ENCODE results near the gene PRR12. TPM values are rescaled to one million over a fixed set of nuclear protein-coding genes. Genes with fewer than 3 reads are reported as not detected.

PRR12 gene
- total RNA-seq, 4 donors from 2014 or later: 12.2 to 54.7 (median 30.0) TPM

- Histone ChIP-seq H3K4me3 (no peak overlapping the region), H3K27me3 (no peaks in the 10 kb centered on the region), H3K9me3 (no peaks in the 10 kb centered on the region), H3K36me3 (no peaks in the 10 kb centered on the region), H3K27ac (no peak overlapping the region), H3K4me1 (peaks cover 7 to 21% (median 16%) of the 10 kb centered on the region in 4 donors)
- WGBS, 2 donors (ENCODE audit: low coverage in 1 of 2): 85 to 88% methylated on average over 3 of the region's 3 CpGs
- in situ Hi-C loops (cut with MboI; ENCODE audit: low pct_ligation_motif_present in 1 of 4, low pct_unique_long_range_greater_than_20kb in 1 of 4, low sequenced_read_pairs in 3 of 4): loop anchor here in 1 of 4 donors (10.0 kb wide), 1 partner anchor 85 kb away; the partner anchor contains the start of genes NOSIP and PRRG2
- TF ChIP-seq POLR2AphosphoS5 (IDR thresholded peaks at IDR 0.05): no peak
- TF ChIP-seq CTCF (IDR thresholded peaks at IDR 0.05): no peak
- no peak for TF ChIP-seq EP300 (IDR thresholded peaks at IDR 0.05; ENCODE audit: low read depth)
- intact Hi-C loops (cut with DNase I; ENCODE audit: low total_unique reads): no loop called here
- no peak for DNase-seq
Measured at GRCh38 chr19:49669516-49669915, 78.5 kb downstream of the PRR12 start.

GRCh38 chr19:49672131-49672919, 81.3 kb downstream of the PRR12 start:
- in situ Hi-C loops (cut with MboI; ENCODE audit: low pct_ligation_motif_present in 1 of 4, low pct_unique_long_range_greater_than_20kb in 1 of 4, low sequenced_read_pairs in 3 of 4): loop anchor here in 1 of 4 donors (10.0 kb wide), 1 partner anchor 98 kb away; no protein-coding TSS in a partner anchor
- intact Hi-C loops (cut with DNase I; ENCODE audit: low total_unique reads): no loop called here
- H3K36me3 ChIP-seq: no peaks in the 10 kb centered on the region

More at GRCh38 chr19:49672131-49672919, 81.3 kb downstream of the PRR12 start:
- H3K9me3 ChIP-seq: no peaks in the 10 kb centered on the region
- no peaks in the 10 kb centered on the region for H3K27me3 ChIP-seq
- WGBS, 2 donors (ENCODE audit: low coverage in 1 of 2): 24 to 41% methylated on average over 13 to 28 of the region's 28 CpGs
- H3K4me3 ChIP-seq: peak overlapping the region in 1 of 4 donors; percentile 5
- DNase-seq: peak; percentile 85
- peak; percentile 30 for TF ChIP-seq POLR2A (IDR thresholded peaks at IDR 0.05)
- TF ChIP-seq POLR2AphosphoS5 (IDR thresholded peaks at IDR 0.05): no peak
- TF ChIP-seq CTCF (IDR thresholded peaks at IDR 0.05): peak; percentile 85 to 94 (median 92)
- TF ChIP-seq EP300 (IDR thresholded peaks at IDR 0.05; ENCODE audit: low read depth): no peak
- peaks cover 0 to 16% (median 12%) of the 10 kb centered on the region in 4 donors for H3K4me1 ChIP-seq
- H3K27ac ChIP-seq: peak overlapping the region; percentile 35 to 57 (median 49)

Small RNA genes lying within 50 kb of the gene (small RNA-seq; reads per million reads assigned to genes)
- gene RF00019: 0 reads per million in 4 donors

Other genes starting within 250 kb of the PRR12 start
- 10 to 100 TPM in 3 of 4 donors, 1 to 10 TPM in 1; 5.6 to 20.3 (median 10.9) TPM for gene TEAD2, start 228.8 kb upstream of the PRR12 start, total RNA-seq
- 1 to 10 TPM in 1 of 4 donors, not detected in 3; 2.2 TPM for gene DKKL1, start 227.3 kb upstream of the PRR12 start, total RNA-seq
- gene KASH5, start 202.9 kb upstream of the PRR12 start, total RNA-seq: not detected
- not detected for gene PTH2, start 167.7 kb upstream of the PRR12 start, total RNA-seq
- gene GFY, start 165.8 kb upstream of the PRR12 start, total RNA-seq: not detected
- 1 to 10 TPM in 1 of 4 donors, under 1 TPM in 1, not detected in 2; 0.55 to 1.1 TPM for gene SLC17A7, start 149.7 kb upstream of the PRR12 start, total RNA-seq
- 100 to 1,000 TPM in 1 of 4 donors, 10 to 100 TPM in 3; 52.7 to 105 (median 90.4) TPM for gene PIH1D1, start 139.4 kb upstream of the PRR12 start, total RNA-seq
- gene ALDH16A1, start 138.0 kb upstream of the PRR12 start, total RNA-seq: 100 to 1,000 TPM in 1 of 4 donors, 10 to 100 TPM in 3; 24.3 to 465 (median 43.1) TPM
- 1 to 10 TPM in 2 of 4 donors, under 1 TPM in 1, not detected in 1; 1.00 to 4.0 (median 3.2) TPM for gene FLT3LG, start 117.0 kb upstream of the PRR12 start, total RNA-seq
- gene RPL13A, start 103.6 kb upstream of the PRR12 start, total RNA-seq: 1,000 to 10,000 TPM; 1,219 to 2,956 (median 2,884) TPM
- gene RPS11, start 94.7 kb upstream of the PRR12 start, total RNA-seq: 1,000 to 10,000 TPM; 1,601 to 4,774 (median 2,823) TPM
- gene FCGRT, start 78.5 kb upstream of the PRR12 start, total RNA-seq: 100 to 1,000 TPM; 425 to 562 (median 519) TPM
- 100 to 1,000 TPM in 1 of 4 donors, 10 to 100 TPM in 3; 26.2 to 119 (median 57.4) TPM for gene RCN3, start 63.2 kb upstream of the PRR12 start, total RNA-seq
- 100 to 1,000 TPM in 1 of 4 donors, 10 to 100 TPM in 3; 56.5 to 105 (median 74.4) TPM for gene NOSIP, start 10.6 kb upstream of the PRR12 start, total RNA-seq
- 10 to 100 TPM in 2 of 4 donors, 1 to 10 TPM in 1, under 1 TPM in 1; 0.40 to 22.7 (median 12.2) TPM for gene PRRG2, start 9.9 kb upstream of the PRR12 start, total RNA-seq
- 10 to 100 TPM; 31.8 to 97.6 (median 58.2) TPM for gene RRAS, start 49.0 kb downstream of the PRR12 start, total RNA-seq
- gene SCAF1, start 51.0 kb downstream of the PRR12 start, total RNA-seq: 100 to 1,000 TPM in 1 of 4 donors, 10 to 100 TPM in 3; 20.2 to 118 (median 32.7) TPM
- gene IRF3, start 74.7 kb downstream of the PRR12 start, total RNA-seq: 100 to 1,000 TPM in 2 of 4 donors, 10 to 100 TPM in 2; 73.0 to 164 (median 104) TPM
- 10 to 100 TPM in 1 of 4 donors, 1 to 10 TPM in 3; 5.4 to 10.2 (median 6.9) TPM for gene BCL2L12, start 74.8 kb downstream of the PRR12 start, total RNA-seq
- 100 to 1,000 TPM in 1 of 4 donors, 10 to 100 TPM in 3; 45.6 to 116 (median 70.3) TPM for gene PRMT1, start 86.1 kb downstream of the PRR12 start, total RNA-seq
- gene ADM5, start 98.4 kb downstream of the PRR12 start, total RNA-seq: under 1 TPM in 2 of 4 donors, not detected in 2; 0.41 to 0.95 TPM
- gene CPT1C, start 99.9 kb downstream of the PRR12 start, total RNA-seq: 10 to 100 TPM in 1 of 4 donors, 1 to 10 TPM in 3; 1.5 to 10.9 (median 2.2) TPM
- gene TSKS, start 172.1 kb downstream of the PRR12 start, total RNA-seq: 10 to 100 TPM in 1 of 4 donors, under 1 TPM in 2, not detected in 1; 0.32 to 12.7 (median 0.82) TPM
- gene AP2A1, start 175.8 kb downstream of the PRR12 start, total RNA-seq: 100 to 1,000 TPM in 2 of 4 donors, 10 to 100 TPM in 2; 71.1 to 125 (median 93.0) TPM
- gene FUZ, start 222.1 kb downstream of the PRR12 start, total RNA-seq: 10 to 100 TPM; 10.2 to 20.1 (median 13.1) TPM
- gene MED25, start 227.1 kb downstream of the PRR12 start, total RNA-seq: 10 to 100 TPM; 26.9 to 46.6 (median 38.7) TPM